GM18907 (cell line): Measurements from ENCODE around the gene ITGA11.

Experiments used
- ATAC-seq: cut with Tn5 transposase; IDR thresholded peaks from one replicate; pipeline ENCODE4 v1.9.1; 2021; ENCODE audit warnings: mild to moderate bottlenecking, moderate library complexity; ENCODE audit not compliant: unreplicated experiment

The ITGA11 gene

DNA sequence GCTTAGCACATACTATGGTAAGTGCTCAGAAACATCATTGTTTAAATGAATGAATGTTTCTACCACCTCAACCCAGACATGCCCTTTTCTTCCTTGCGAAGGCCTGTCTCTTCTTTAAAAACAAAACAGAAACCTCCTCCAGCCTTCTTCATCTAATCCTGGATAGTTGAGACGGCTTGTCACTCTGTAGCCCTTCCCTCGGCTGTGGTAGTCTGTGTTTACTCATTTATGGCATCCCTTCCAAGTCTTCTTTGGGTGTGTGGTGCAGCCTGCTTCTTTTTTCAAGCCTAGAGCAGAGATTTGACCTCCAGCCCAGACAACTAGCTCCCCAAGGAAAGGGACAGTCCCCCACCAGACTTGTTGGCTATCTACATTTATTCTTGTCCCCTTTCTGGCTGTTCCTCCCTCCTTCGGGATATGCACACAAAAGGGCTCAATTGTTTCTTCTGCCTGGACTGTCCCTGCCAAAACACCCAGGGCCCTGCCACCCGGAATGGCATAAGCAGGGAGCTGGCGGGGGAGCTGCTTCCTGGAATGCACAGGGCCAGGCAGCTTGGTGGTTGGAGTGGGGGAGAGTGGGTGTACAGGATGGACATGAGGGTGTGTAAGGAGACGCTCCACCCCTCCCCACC lies 67.8 kb downstream of the ITGA11 start:
- ATAC-seq, result no peak

DNA sequence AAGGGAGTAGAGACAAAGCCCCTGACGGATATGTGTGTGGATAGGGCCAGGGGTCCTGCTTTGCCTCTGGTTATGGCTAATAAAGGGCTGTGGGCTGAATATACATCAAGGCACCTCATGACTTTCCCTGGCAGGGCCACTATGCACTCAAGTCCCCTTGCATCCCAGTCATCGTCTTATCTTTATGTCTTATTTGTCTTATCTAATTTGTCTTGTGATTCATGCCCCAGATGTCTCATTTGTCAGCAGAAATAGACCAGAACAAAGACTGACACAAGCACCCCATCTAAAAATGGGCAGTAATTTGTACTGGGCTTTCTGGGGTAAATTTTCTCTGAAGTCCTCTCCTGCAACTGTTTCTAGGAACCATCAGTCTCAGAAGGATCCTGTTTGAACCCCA lies 68.6 kb downstream of the ITGA11 start:
- ATAC-seq, result no peak

DNA sequence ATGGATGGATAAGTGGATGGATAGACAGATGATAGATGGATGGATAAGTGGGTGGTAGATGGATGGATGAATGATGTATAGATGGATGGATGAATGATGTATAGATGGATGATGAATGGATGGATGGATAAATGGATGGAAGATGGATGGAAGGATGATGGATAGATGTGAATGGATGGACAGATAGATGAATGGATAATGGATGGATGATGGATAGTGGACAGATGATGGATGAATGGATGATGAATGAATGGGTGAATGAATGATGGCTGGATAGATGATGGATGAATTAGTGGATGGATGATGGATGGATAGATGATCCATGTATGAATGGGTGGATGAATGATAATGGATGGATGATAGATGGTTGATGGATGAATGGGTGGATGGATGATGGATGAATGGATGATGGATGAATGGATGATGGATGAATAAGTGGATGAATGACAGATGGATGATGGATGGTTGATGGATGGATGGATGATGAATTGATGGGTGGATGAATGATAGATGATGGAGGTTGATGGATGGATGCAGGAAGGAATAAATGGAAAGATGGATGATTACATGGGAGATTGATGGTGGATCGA lies 69.3 kb downstream of the ITGA11 start:
- no peak for ATAC-seq

- no peak for ATAC-seq
These were observed 71.2 kb downstream of the ITGA11 start for GRCh38 chr15:68360721-68361120.

DNA sequence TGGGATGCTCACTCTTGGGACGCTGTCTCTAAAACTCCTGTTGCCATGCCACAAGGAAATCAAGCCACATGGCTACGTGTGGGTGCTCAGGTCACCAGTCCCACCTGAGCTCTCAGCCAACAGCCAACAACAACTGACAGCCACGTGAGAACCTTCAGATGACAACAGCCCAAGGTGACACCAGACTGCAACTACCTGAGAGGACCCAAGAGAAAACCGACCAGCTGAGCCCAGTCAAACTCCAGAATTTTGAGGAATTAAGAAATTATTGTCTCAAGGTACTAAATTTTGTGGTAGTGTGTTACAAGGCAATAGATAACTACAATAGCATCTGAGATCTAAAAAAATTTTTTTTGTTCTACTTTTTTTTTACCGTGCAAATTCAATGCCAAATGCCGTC lies 75.2 kb downstream of the ITGA11 start:
- ATAC-seq, result no peak

GRCh38 chr15:68354923-68355322 lies 77.0 kb downstream of the ITGA11 start:
- ATAC-seq, result no peak

DNA sequence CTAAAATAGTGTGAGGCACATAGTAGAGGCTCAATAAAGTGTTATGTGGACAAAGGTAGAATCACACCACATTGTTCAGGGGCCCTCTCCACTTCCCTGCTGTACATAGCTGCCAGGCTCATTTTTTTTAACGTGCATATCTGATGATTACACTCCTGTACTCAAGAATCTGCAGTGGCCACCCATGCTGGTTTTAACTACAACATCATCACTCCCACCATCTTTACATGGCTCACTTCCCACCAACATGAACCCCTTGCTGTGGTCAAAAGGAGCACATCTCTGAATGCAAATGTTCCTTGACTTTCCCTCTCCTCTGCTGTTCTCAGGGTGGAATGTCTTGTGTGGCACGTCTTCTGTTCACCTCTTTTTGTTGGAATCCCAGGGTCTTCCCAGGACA lies 77.7 kb downstream of the ITGA11 start:
- no peak for ATAC-seq

DNA sequence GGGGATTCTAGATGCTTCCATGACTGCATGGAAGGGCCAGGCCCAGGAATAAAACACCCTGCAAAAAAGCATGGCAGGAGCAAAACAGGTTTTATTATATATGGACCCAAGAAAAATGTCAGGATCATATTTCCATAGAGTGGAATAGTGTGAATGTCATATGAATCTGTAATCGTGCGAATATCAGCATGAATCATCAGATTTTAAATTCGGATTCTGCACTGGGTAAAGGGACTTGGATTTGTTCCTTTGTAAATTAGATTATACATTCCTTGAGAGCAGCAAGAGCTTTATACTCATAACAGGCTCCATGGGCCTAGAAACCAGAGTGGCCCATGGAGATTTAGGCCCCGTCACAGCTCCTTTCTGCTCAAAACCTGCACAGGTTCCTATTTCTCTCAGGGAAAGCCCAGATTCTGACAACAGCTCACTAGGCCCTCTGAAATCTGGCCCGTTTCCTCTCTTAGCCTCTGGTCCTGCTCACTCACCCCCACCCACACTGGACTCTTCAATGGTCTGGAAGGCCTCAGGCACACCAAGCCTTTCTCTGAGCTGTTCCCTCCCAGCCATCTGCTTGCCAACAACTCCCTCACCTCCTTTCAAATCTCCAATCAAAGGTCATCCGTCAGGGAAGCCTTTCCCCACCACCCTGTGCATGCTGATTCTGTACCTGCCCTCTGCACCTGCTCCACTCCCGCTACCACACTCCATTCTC lies 78.4 kb downstream of the ITGA11 start:
- no peak for ATAC-seq

DNA sequence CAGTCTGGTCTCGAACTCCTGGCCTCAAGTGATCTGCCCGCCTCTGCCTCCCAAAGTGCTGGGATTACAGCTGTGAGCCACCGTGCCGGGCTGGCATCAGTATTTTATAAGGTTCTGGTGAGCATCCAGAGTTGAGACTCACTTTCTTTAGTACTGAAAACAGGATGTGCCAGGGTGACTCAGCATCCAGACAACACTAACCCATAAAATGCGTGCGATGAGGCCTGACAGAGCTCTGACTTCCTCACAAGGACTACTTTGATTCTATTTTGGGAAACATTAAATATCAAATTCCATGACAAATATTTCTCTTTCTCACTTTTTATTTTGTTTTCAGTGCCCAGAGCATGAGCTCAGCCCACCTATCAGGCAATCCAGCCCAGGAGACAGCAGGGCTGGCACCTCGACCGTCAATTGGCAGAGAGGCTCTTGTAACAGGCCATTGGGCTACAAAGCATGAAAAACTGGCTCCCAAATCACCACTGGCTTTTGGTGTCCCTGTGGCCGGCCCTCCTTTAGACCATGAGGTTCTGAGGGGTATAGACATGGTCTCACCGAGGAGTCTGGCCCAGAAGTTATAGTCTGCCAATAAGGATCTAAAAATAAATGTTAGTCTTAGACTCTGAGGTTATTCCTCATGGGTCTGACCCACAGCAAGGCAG lies 79.4 kb downstream of the ITGA11 start:
- no peak for ATAC-seq

DNA sequence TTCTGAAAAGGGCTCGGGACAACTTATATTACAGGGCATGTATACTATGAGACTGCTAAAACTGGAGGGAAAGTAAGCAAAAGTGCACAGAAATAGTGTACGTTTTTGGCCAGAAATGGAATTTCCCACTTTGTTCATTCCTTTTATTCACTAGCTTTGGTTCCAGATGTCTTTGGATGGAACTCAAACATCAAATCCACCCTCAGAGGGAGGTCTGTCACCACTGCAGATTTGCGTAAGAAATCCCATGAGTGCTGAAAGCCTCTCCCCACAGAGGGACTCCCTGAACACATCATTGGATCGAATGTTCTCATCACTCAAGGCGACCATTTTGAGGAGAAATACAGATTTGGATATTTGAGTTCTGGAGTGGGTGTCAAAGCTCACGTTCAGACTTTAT lies 82.8 kb downstream of the ITGA11 start:
- ATAC-seq, result no peak

DNA sequence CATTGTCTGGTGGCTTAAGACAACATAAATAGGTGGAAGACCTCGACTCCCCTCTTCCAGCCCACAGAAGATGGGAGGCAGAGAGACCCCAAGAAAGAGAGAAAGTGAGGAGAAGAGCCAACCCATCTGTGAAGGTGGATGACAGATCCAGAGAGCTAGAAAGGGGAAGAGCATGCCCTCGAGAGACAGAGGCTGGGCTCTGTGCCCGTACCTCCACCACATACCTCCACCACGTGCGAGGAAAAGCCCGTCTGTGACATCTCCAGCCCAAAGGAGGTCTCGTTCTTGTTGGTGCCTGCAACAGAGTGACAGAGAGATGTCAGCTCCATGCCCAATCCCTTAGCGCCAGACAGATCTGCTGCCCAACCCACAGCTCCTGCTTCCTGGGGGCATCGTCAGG lies 83.4 kb downstream of the ITGA11 start:
- ATAC-seq, result no peak

DNA sequence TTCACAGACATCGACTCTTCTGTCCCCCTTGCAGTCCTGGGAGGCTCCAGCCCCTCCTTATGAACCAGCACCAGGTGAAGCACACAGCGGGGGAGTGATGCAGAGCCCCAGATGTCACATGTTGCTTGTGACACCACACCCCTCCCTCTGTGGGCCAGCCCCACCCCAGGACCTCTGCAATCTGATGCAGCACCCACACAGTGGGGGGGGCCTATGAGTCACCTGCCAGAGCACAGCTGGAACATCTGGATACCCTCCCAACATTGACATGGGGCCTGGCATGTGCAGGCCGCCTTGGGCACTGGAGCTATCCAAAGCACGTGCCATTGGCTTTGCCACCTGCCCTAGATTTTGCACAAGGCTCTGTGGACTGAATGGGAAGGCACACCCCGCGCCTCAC lies 83.9 kb downstream of the ITGA11 start:
- no peak for ATAC-seq

DNA sequence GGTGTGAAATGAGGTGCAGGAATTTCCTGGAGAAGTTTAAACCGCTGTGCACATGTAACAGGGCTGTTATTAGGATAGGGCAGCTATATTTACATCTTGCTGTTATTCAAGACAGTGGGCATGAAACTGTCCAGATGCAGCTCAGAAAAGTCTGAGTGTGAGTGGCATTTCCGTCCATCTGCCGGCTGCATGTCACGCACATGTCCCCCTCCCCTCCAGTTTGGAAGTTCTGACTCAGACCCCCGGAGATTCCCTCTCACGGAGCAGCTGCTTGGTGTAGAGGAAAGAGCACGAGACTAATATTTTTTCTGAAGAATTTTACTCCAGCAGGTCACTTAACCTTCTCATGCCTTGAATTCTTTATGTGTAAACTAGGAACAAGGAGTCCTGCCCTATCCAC lies 84.6 kb downstream of the ITGA11 start:
- no peak for ATAC-seq

- no peak for ATAC-seq
These were observed 85.0 kb downstream of the ITGA11 start for GRCh38 chr15:68346979-68347378.

GRCh38 chr15:68345481-68345880 lies 86.5 kb downstream of the ITGA11 start:
- no peak for ATAC-seq

GRCh38 chr15:68344600-68344999 lies 87.4 kb downstream of the ITGA11 start:
- no peak for ATAC-seq

DNA sequence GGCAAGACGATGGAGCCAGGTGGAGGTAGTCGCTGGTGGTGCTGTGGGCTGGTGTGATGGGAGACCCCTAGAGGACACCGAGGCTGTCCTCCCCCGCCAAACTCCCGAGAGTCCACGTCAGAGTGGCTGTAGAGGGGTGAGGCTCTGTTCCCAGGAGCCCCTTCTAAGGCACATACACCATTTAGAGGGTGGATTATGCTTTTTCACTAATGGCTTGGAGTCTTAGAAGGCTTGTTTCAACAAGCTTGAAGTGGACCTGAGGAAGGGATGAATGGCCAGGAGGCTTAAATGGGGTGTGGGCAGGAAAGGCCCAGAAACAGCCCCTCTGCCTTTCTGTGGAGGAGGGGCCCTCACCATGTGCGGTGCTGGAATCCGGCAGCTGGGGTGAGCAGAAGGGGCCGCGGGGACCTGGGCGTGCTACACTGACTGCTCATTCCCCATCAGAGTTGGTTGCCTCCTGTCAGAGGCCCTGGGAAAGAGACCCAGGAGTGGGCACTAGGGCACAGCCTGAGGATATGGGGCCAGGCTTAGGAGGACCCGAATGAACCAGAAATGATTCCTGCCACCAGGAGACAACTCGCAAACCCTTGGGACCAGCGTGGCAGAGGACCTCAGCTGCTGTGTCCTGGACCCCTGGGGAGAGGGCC lies 88.3 kb downstream of the ITGA11 start:
- ATAC-seq, result no peak

GRCh38 chr15:68341760-68342725 lies 89.9 kb downstream of the ITGA11 start:
- no peak for ATAC-seq

DNA sequence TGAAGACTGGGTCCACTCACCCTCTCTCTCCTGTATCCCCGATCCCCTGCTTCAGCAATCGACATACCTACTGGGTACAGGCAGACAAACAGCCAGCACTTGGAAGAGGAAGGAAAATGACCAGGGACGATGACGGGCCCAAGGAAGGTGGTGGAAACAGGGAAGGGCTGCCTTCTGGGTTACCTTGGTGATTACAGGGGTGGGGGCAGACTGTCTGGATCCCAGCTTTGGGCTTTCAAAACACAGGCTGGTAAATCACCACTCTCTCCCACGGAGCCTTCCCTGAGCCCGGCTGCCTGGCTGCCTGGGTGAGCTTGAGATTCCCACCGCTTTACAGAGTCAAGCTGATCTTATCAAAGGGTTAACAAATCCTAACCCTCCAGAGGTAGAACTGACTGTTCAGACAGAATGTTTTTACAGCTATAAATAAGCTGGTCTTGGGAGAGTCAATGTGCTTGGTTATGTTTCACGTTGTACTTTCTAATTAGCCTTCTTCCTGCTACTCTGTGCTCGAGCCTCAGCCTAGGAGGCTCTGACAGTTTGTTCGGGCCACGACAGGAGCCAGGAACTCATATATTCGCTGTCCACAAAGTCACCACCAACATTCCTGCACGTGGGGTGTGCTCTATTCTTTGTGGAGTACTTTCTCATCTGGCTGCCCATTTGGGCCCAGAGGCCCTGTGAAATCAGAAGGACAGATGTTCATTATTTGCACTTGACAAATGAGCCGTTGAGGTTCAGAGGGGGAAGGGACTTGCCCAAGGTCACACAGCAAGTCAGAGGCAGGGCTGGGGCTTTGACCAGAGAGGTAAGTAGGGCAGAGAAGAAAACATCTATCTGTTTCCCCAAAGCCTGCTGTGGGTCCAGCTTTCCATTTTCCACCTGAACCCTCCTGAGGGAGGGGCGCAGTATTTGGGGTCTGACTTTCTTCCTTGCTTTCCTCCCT lies 91.0 kb downstream of the ITGA11 start:
- no peak for ATAC-seq
